GM12878 (cell line): Measurements from ENCODE around the gene FOXP4. TPM values are rescaled to one million over a fixed set of nuclear protein-coding genes. Genes with fewer than 3 reads are reported as not detected.

ENCODE experiments used
- CBFB ChIP-seq: IDR thresholded peaks from 2 replicates; pipeline ENCODE4 v1.6.1; 2016; ENCODE audit warnings: antibody characterized with exemption, low read depth
- EGR1 ChIP-seq, 2 experiments: IDR thresholded peaks; 1 replicate in 1 of 2; 2 replicates in 1 of 2; pipeline ENCODE4 v1.6.1; 2011 to 2012; ENCODE audit warnings: low read depth in 2 of 2, low read length in 2 of 2, borderline replicate concordance in 1 of 2, mild to moderate bottlenecking in 1 of 2, moderate library complexity in 1 of 2
- GABPA ChIP-seq: IDR thresholded peaks from 2 replicates; pipeline ENCODE4 v1.6.1; 2014; ENCODE audit warnings: antibody characterized with exemption, low read depth, mild to moderate bottlenecking, inconsistent platforms
- HDAC6 ChIP-seq: fragments of 200-600 bp; sonication (generic); IDR thresholded peaks from one replicate; pipeline ENCODE4 v1.8.0; 2017; ENCODE audit warnings: antibody characterized with exemption; ENCODE audit not compliant: unreplicated experiment
- HDGF ChIP-seq: fragments of 450-650 bp; IDR thresholded peaks from 2 replicates; pipeline ENCODE4 v1.6.1; 2016; ENCODE audit warnings: antibody characterized with exemption
- HSF1 ChIP-seq: fragments of 150-350 bp; IDR thresholded peaks from 2 replicates; pipeline ENCODE4 v1.6.1; 2014; ENCODE audit warnings: mild to moderate bottlenecking, low read depth, low read length
- MLLT1 ChIP-seq: fragments of 450-650 bp; IDR thresholded peaks from 2 replicates; pipeline ENCODE4 v1.6.1; 2016; ENCODE audit warnings: mild to moderate bottlenecking
- NR2C1 ChIP-seq: fragments of 450-650 bp; IDR thresholded peaks from 2 replicates; pipeline ENCODE4 v1.6.1; 2017; ENCODE audit warnings: antibody characterized with exemption, mild to moderate bottlenecking, moderate library complexity
- NR2F1 ChIP-seq: fragments of 450-650 bp; conservative IDR thresholded peaks from 2 replicates; pipeline ENCODE4 v1.6.1; 2017; ENCODE audit warnings: mild to moderate bottlenecking
- POLR2A ChIP-seq: IDR thresholded peaks from 2 replicates; pipeline ENCODE4 v1.6.1; 2011; ENCODE audit warnings: low read depth, mild to moderate bottlenecking, low read length
- RAD51 ChIP-seq: fragments of 450-650 bp; IDR thresholded peaks from 2 replicates; pipeline ENCODE4 v1.6.1; 2016; ENCODE audit warnings: moderate library complexity, mild to moderate bottlenecking, inconsistent platforms
- SMARCA5 ChIP-seq: fragments of 450-650 bp; IDR thresholded peaks from 2 replicates; pipeline ENCODE4 v1.6.1; 2017; ENCODE audit warnings: mild to moderate bottlenecking
- SMC3 ChIP-seq: IDR thresholded peaks from 2 replicates; pipeline ENCODE4 v1.6.1; 2011; ENCODE audit warnings: low read length, improper control_type of control experiment, borderline replicate concordance
- SREBF2 ChIP-seq: IDR thresholded peaks from 2 replicates; pipeline ENCODE4 v1.6.1; 2012; ENCODE audit warnings: mild to moderate bottlenecking, low read length
- USF2 ChIP-seq: IDR thresholded peaks from 2 replicates; pipeline ENCODE4 v1.6.1; 2011; ENCODE audit warnings: low read depth, low read length, improper control_type of control experiment, borderline replicate concordance
- ZNF24 ChIP-seq: fragments of 450-650 bp; IDR thresholded peaks from 2 replicates; pipeline ENCODE4 v1.6.1; 2017; ENCODE audit warnings: antibody characterized with exemption, mild to moderate bottlenecking
- ZNF384 ChIP-seq: IDR thresholded peaks from 2 replicates; pipeline ENCODE4 v1.6.1; 2012; ENCODE audit warnings: low read depth, mild to moderate bottlenecking, low read length, improper control_type of control experiment, borderline replicate concordance
- ZNF592 ChIP-seq: fragments of 450-650 bp; IDR thresholded peaks from 2 replicates; pipeline ENCODE4 v1.6.1; 2017; ENCODE audit warnings: mild to moderate bottlenecking, moderate library complexity
- ZNF687 ChIP-seq: fragments of 450-650 bp; IDR thresholded peaks from 2 replicates; pipeline ENCODE4 v1.6.1; 2017; ENCODE audit warnings: mild to moderate bottlenecking, moderate library complexity
- polyA plus RNA-seq, 11 experiments: library from polyadenylated mRNA; depleted of rRNA in 4 of 11; unstranded in 6 of 11; stranded (reverse) in 5 of 11; fragments of >200 nt; fragmentation: Nextera tagmentation in 4 of 11; fragmentation: Illumina TruSeq in 1 of 11; extraction: Ambion mirVana in 4 of 11; extraction: Trizol in 1 of 11; gene quantifications; 1 replicate in 1 of 11; 2 replicates in 10 of 11; pipeline versions ENCODE4 v1.2.1 to v1.2.3, GENCODE V29; 2011 to 2016; ENCODE audit warnings: inconsistent platforms in 2 of 11, missing spikeins in 2 of 11, low read depth in 1 of 11
- total RNA-seq, 4 experiments: library from RNA; depleted of rRNA in 3 of 4; stranded (reverse); fragments of >200 nt in 3 of 4; fragmentation: Illumina TruSeq in 1 of 4; extraction: Trizol in 1 of 4; gene quantifications; 2 replicates each; pipeline versions ENCODE4 v1.2.1 to v1.2.3, GENCODE V29; 2013 to 2021

The FOXP4 gene
- total and polyA plus RNA-seq, 10 of the 15 experiments (the other 5 are each of a cell fraction or from before 2014, with no cell fraction given) = 0.31 to 46.1 (median 2.3) TPM

GRCh38 chr6:41502917-41503671 is 43.1 kb upstream of the FOXP4 start (continued):
- TF ChIP-seq USF2 (no peak), EGR1 (IDR thresholded peaks at IDR 0.05; ENCODE audit: borderline replicate concordance in 1 of 2, low read depth in 2 of 2, low read length in 2 of 2) (peak in 1 of 2 experiments; percentile 31; a peak in 1 of 3 replicates), GABPA (no peak), NR2C1 (no peak), HDAC6 (no peak), NR2F1 (peak; percentile 68; the same call in 1 of the 2 replicates), RAD51 (no peak), HSF1 (no peak), SMC3 (no peak), POLR2A (no peak), ZNF384 (no peak), ZNF592 (no peak), ZNF24 (no peak), SREBF2 (no peak), CBFB (no peak), SMARCA5 (no peak), HDGF (no peak), ZNF687 (0 out of 2 replicates have a peak, but pooled peaks have one; percentile 30), MLLT1 (0 out of 2 replicates have a peak, but pooled peaks have one; percentile 34)
